Germinal center (tissue), 1 donor: Measurements from ENCODE around the gene HLA-F.

Source experiments
- DNase-seq: peaks from one replicate; pipeline ENCODE4 v3.0.0; 2012; ENCODE audit warnings: mixed read lengths, low spot score

The HLA-F gene

GRCh38 chr6:29724937-29725869, 2.0 kb downstream of the HLA-F start:
- no peak for DNase-seq

GRCh38 chr6:29726001-29726400, 2.8 kb downstream of the HLA-F start:
- DNase-seq: no peak

DNA sequence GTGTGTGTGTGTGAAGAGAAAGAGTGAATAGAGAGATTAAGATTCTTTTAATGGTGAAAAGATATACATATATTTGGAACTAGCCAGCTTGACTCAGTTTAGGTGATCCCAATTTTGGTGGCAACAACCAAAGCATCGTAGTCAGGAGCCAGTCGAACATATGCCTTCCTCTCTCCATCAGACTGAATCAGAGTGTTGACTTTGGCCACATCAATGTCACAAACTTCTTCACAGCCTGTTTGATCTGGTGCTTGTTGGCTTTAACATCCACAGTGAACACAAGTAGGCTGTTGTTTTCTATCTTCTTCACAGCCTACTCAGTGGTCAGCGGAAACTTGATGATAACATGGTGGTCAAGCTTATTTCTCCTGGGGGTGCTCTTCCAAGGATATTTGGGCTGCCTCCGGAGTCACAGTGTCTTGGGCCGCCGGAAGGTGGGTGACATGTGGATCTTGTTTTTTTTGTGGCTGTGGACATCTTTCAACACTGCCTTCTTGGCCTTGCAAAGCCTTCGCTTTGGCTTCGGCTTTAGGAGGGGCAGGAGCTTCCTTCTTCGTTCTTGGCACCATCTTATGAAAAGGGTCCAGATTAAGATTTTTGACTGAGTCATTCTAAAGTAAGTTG, 3.4 kb downstream of the HLA-F start:
- DNase-seq: no peak

- no peak for DNase-seq
Measured at GRCh38 chr6:29727637-29728036, 4.4 kb downstream of the HLA-F start.

DNA sequence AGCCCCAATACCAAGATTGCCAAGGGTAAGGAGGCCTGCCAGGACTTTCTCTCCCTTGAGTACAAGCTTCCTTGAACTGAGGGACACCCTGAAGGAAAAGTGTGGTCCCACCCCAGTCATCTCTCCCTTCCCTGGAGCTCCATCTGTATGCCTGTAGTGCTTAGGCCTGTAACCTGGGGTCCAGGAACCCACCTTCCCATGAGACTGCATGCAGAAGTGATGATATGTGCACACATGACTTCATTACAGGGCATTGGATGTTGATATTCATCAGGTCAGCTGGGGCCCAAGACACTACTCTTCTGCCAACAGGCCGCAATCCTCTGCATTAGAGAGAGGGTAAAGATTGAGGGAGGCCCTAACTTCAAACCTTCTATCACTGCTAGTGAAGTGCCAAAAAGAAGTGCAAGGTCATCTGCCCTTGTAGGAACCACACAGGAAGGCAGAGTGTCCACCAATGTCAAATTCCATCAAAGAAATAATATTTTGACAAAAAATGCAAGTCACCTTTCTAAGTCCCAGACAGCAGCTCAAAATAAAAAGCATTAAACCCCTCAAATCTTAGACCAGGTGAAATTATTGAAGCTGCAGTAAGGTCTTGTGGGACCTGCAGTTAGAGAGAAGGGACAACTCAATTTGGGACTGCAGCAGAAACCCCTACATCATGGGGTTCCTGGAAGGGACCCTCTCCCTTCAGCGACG, 5.1 kb downstream of the HLA-F start:
- DNase-seq: no peak

GRCh38 chr6:29728875-29729270, 5.6 kb downstream of the HLA-F start:
- no peak for DNase-seq

- DNase-seq: no peak
Measured at GRCh38 chr6:29729774-29730328, 6.6 kb downstream of the HLA-F start.

- DNase-seq: no peak
Measured at GRCh38 chr6:29730575-29731126, 7.4 kb downstream of the HLA-F start.

DNA sequence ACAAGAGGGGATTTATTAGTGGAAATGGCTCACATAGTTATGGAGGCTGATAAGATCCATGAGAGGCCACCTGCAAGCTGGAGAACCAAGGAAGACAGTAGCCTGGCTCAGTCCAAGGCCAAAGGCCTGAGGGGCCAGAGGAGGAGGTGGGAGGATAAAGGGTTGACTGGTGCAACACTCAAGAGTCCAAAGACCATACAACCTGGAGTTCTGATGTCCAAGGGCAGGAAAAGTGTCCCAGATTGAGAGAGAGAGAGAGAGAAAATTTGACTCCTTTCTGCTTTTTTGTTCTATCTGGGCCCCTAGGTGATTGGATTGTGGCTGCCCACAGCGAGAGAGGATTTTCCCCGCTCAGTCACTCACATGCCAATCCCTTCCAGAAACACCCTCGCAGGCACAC, 8.0 kb downstream of the HLA-F start:
- DNase-seq: no peak

DNA sequence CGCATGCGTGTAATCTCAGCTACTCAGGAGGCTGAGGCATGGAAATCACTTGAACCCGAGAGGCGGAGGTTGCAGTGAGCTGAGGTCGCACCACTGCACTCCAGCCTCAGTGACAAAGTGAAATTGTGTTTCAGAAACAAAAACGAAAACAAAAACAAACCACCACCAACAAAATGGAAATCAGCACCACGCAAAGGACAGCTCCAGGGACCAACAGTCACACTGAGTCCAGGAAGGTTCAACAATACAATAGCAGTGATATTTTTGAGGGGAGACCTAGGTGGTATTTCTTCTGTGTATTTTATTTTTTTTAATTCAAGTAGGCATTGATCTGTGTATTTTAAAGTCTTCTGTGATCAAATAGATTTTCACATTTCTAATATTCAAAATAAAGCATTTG, 9.8 kb downstream of the HLA-F start:
- DNase-seq: no peak

- no peak for DNase-seq
Measured at GRCh38 chr6:29734046-29735018, 11.1 kb downstream of the HLA-F start.

- no peak for DNase-seq
Measured at GRCh38 chr6:29736563-29736962, 13.3 kb downstream of the HLA-F start.

GRCh38 chr6:29737707-29738630, 14.7 kb downstream of the HLA-F start:
- peak; percentile 53 for DNase-seq

DNA sequence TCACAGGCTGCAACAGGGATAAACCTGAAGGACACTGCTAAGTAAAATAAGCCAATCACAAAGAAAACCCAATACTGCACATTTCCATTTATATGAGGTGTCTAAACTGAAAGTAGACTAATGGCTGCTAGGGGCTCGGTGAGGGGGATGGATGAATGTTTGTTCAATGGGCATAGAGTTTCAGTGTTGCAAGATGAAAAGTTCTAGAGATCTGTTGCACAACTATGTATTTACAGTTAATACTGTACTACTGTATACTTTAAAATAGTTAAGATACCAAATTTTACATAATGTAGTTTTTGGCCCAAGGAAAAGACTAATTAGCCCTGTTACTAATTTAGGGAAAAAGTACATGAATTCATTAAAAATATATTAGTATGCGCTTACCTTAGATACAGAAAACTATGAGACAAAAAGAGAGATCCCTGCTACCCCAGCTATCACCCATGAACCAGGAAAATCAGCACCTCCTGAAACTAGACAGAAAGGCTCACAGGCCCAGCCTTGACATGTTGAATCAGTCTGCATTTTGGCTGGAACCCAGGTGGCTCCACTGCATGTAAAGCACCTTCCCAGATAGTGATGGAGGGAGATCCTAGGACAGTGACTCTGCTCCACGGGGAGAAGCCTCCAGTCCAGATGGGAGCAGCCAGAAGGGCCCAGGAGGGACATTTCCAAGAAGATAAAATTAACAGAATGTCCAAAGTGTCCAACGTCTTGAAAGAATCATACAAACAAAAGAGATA, 16.1 kb downstream of the HLA-F start:
- DNase-seq: no peak

- DNase-seq: no peak
Measured at GRCh38 chr6:29739882-29740261, 16.6 kb downstream of the HLA-F start.

DNA sequence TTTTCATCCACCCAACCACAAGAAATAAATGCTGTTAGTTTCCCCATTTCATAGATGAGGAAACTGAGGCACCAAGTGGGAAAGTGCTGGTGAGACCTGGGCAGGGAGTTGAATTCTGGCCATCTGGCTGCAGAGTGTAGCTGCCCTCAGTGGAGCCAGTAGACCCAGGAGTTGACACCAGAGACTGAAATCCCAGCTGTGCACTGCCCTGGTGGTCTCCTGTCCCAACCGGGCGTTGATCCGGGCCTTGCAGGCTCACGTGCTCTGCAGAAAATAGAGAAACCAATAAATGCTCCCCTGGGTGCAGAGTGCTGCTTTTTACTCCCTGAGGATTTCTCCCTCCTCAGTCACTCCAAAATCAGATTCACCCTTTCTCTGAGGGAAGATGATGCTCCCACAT, 18.4 kb downstream of the HLA-F start:
- no peak for DNase-seq

DNA sequence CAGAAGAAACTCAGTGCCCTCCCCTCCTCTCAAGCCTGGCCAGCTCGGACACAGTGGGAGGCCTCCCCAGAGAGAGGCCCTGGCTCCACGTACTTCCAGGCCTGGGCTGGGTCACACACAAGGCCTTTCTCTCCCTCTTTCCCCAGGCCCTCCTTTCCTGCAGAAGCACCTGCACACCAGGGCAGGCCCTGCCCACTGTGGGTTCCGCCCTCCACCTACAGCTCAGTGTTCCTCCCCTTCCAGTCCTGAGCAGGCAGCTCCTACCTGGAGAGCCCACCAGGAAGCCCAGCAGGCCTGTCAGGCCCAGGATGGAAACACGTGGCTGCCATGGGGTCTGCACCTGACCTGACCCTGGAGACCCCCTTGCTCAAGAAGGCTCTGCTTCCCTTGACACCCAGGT, 18.9 kb downstream of the HLA-F start:
- DNase-seq: no peak

DNA sequence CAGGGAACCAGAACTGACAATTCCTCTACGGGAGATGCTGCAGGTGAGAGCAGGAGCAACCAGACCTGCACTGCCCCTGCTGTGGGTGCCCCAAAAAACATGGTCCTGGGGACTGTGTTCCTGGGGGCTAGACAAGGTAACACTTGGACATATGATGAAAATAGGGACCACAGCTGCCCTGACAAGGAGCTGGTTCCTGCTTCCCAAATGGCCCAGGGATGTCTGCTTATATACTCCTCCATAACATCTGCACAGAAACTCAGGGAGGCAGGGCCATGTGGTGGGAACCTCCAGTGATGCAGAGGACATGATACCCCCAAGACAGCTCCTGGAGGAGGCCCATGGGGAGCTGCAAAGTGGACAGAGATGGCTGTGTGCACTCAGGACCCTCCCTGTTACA, 19.8 kb downstream of the HLA-F start:
- DNase-seq: no peak

DNA sequence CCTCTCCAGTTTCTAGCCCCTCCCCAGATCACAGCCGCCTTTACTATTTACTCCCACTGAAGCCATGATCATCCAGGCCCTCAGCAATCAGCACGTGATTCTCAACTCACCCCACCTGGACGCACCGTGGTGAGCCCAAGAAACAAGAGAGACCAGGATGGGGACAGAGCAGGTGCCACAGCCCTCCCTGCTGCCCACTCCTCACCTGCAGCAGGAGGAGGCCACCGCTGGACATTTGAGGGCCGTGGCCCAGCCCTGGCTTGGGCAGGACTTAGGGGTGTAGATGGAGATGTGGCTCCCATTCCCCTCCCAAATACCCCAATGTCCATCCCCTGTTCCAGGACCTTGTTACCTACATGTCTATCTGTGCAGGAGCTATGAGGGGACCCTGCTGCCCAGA, 20.3 kb downstream of the HLA-F start:
- DNase-seq: no peak
